GM19023 (cell line): ENCODE data around the gene CD69.
A peak's percentile ranks its signal among the peaks of the same experiment; 100 is the strongest.
"Not testable (repeated sequence)": the region's sequence is repeated elsewhere in the genome, so short reads cannot be mapped to it uniquely, and the experiment has no call there.

Experiments
- ATAC-seq: cut with Tn5 transposase; IDR thresholded peaks from one replicate; pipeline ENCODE4 v1.9.1; 2021; ENCODE audit warnings: mild to moderate bottlenecking, moderate library complexity; ENCODE audit not compliant: unreplicated experiment

CD69 gene

DNA sequence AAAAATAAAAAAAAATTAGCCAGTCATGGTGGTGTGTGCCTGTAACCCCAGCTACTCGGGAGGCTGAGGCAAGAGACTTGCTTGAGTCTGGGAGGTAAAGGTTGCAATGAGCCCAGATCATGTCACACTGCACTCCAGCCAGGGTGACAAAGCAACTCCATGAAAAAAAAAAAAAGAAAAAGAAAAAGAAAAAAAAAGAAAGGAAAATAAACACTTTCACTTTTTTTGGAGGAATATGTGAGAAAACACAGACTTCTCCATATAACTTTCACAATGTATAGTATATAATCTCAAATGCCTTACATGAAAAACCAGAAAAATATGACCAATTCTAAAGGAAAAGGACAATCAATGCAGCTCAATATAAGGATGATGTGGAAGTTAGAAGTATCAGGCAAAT lies 36.7 kb downstream of the CD69 start:
- ATAC-seq: no peak

DNA sequence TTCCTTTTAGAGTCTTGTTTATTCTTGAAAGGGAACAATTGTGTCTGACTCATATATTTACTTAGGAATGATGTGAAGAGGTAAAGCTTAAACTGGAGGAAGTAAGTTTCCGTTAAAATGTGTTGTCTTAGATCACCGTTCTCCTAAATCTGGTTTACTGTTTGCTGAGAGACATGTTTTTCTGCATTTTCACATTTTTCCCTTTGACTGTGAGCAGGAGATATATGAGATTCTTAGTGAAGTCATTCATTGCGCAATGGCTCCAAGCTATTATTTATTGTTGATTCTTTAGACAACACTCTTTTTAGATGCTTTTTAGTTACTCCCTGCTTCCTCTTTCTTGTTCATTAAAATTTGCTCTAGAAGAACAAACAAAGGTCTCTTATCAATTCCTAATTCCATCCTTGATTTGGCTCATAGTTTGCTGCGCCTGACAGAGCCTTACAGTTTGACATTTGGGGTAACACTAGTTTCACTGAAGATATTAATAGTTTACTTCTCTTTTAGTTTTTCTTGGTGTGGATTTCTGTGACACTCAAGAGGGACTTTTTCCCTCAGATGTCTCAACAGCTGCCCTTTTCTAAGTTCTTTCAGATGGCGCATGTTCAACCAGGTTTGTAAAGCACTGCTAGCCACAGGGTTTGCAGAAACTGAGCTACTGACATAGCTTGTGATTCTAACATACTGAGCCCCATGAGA lies 39.2 kb downstream of the CD69 start:
- peak; percentile 68 for ATAC-seq

GRCh38 chr12:9719790-9720189 lies 40.9 kb downstream of the CD69 start:
- ATAC-seq: no peak

DNA sequence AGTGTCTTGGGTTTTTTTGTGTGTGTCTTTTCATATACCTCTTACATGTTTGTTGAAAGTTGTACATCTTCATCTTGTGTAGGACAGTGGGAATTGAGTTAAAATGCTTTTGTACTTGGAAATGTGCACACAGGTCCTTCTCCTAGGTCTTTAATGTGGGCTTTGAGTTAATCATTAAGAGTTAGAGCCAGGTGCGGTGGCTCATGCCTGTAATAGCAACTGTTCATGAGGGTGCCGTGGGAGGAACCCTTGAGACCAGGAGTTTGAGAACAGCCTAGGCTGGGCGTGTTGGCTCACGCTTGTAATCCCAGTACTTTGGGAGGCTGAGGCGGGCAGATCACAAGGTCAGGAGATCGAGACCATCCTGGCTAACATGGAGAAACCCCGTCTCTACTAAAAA lies 41.7 kb downstream of the CD69 start:
- no peak for ATAC-seq

DNA sequence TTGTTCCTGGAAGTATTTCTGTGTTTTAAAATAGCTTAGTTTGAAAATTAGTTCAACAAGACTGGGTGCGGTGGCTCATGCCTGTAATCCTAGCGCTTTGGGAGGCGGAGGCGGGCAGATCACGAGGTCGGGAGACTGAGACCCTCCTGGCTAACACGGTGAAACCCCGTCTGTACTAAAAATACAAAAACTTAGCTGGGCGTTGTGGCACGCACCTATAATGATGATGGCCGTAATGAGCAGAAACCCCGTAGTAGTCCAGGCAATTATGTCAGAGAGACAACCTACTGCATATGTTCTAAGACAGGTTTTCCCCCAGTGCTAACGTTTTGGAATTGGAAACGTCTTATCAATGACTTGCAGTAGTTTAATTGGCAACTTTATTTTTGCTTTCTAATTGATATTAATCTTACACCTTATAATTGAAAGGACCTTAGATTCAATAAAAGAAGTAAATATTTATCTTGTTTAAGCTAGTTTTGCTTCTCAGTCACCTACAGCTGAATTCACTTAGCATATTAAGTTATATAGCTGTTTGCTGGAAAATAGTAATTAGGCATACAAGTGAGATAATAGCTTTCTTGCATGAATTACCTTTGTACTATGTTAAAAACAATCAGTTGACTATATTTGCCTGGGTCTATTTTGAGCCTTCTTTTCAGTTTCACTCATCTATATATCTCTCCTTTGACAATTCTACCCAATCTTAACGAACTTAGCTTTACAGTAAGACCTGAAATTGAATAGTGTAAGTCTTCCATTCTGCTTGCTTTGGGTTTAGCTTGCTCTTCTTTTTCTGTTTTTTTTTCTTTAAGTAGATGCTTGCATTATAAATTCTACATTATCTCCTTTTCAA lies 43.4 kb downstream of the CD69 start:
- ATAC-seq: no peak

DNA sequence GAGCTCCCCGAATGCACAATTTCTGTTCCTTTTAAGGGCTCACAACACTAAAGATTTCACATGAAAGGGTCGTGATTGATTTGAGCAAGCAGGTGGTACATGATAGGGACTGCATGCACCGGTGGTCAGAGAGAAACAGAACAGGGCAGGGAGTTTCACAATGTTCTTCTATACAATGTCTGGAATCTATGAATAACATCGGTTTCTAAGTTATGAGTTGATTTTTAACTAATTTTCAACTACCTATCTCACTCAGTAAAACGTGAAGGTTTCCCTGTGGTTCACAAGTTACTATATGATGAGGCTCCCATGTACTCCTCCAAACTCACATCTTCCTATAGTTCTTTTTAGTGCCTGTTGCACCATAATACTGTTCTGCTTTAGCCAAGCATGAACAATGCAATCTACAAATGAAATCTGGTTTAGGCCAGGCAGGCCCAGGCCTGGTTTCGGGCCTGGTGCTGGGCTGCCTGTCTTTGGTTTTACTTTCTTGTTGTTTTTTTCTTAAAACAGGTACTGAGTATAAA lies 47.6 kb downstream of the CD69 start:
- ATAC-seq: peak; percentile 67

DNA sequence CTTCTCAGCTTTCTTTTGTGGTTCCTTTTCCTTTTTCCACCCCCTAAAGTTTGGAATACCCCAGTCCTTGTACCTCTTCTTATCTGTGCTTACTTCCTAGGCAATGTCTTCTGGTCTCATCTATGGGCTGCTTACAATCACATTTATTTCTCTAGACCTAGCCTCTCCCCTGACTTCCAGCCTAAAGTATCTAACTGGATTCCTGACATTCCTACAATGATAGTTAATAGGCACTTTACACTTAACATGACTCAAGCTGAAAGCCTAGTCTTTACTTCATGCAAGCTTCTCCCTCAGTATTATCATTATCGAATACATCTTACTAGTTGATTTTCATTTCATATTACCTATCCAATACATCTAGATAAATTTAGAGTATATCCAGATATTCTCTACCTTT lies 49.0 kb downstream of the CD69 start:
- ATAC-seq: no peak

DNA sequence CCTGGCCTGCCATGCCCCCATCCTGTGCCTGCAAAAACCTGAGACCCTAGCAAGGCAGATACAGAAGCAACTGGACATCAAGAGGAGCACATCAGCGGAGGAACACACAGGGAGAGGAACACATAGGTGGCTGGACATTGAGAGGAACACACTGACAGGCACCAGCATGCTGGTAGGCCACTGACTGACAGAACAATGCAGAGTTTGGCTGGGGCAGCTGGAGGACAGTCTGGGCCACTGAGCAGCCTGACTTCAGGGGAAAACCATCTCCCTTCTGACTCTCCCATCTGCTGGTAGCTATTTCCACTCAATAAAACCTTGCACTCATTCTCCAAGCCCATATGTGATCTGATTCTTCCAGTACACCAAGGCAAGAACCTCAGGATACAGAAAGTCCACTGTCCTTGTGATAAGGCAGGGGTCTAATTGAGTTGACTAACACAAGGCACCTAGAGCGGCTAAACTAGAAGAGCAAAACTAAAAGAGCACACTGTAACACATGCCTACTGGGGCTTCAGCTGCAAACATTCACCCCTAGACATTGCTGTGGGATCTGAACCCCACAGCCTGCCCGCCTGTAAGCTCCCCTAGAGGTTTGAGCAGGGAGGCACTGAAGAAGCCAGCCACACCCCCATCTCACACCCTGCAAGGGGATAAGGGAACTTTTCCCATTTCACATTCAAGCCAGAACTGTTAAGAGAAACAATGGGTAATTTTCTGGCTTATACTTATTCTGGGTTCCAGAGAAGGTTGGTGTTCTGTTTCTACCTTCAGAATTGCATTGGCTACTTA lies 49.9 kb downstream of the CD69 start:
- no peak for ATAC-seq

DNA sequence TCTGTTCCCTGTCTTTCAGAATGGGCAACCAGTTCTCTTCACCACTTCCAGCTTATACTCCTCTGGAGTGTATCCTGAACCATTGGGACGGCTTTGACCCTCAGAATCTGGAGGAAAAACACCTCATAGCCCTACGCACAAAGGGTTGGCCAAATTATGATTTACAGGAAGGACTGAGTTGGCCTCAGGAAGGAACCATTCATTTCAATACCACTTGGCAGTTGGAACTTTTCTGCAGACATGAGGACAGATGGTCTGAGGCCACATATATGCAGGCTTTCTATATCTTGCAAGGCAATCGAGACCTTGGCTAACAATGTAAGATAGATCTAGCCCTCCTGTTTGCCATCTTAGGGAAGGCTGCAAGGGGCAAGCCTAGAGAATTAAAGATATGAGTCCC lies 51.8 kb downstream of the CD69 start:
- no peak for ATAC-seq

- ATAC-seq: no peak
These were observed 52.6 kb downstream of the CD69 start for GRCh38 chr12:9707864-9708808.

GRCh38 chr12:9707356-9707755 lies 53.3 kb downstream of the CD69 start:
- ATAC-seq: no peak

GRCh38 chr12:9706086-9706685 lies 54.5 kb downstream of the CD69 start:
- ATAC-seq: no peak

DNA sequence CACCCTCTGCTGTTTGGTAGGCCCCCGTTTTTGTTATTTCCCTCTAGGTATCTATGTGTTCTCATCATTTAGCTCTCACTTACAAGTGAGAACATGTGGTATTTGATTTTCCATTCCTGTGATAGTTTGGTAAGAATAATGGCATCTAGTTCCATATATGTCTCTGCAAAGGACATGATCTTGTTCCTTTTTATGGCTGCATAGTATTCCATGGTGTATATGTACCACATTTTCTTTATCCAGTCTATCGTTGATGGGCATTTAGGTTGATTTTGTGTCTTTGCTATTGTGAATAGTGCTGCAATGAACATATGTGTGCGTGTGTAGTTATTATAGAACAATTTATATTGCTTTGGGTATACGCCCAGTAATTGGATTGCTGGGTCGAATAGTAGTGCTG lies 56.1 kb downstream of the CD69 start:
- ATAC-seq: not testable (repeated sequence)
